Liver (tissue), 9 donors: Measurements from ENCODE around the gene CPSF4. TPM values are rescaled to one million over a fixed set of nuclear protein-coding genes. Genes with fewer than 3 reads are reported as not detected.
"Not testable (repeated sequence)": the region's sequence is repeated elsewhere in the genome, so short reads cannot be mapped to it uniquely, and the experiment has no call there.

Experiments
- DNase-seq: peaks from one replicate; pipeline ENCODE4 v3.0.0-alpha.2; 2017; ENCODE audit warnings: low spot score
- H3K27ac ChIP-seq, 2 donors: one replicate each; pipeline ENCODE4 v1.7.0; 2013; ENCODE audit warnings: inconsistent platforms in 2 of 2, low read length in 2 of 2, control low read depth in 1 of 2, low read depth in 1 of 2, mild to moderate bottlenecking in 1 of 2
- H3K27me3 ChIP-seq, 4 donors: one replicate each; pipeline versions ENCODE4 v1.6.1 to v1.7.0; 2013; ENCODE audit warnings: low read length in 3 of 4, inconsistent platforms in 1 of 4, mild to moderate bottlenecking in 1 of 4, moderate library complexity in 1 of 4; ENCODE audit not compliant: control insufficient read depth in 4 of 4, insufficient read depth in 4 of 4
- H3K36me3 ChIP-seq, 4 donors: one replicate each; pipeline versions ENCODE4 v1.6.1 to v1.7.0; 2013; ENCODE audit warnings: low read length in 3 of 4, mild to moderate bottlenecking in 3 of 4, low read depth in 1 of 4, moderate library complexity in 1 of 4; ENCODE audit not compliant: control insufficient read depth in 4 of 4, insufficient read depth in 3 of 4
- H3K4me1 ChIP-seq, 4 donors: one replicate each; pipeline versions ENCODE4 v1.6.1 to v1.7.0; 2013; ENCODE audit warnings: low read length in 3 of 4, mild to moderate bottlenecking in 3 of 4, moderate library complexity in 1 of 4; ENCODE audit not compliant: control insufficient read depth in 4 of 4, insufficient read depth in 4 of 4
- H3K4me3 ChIP-seq, 3 donors: one replicate each; pipeline versions ENCODE4 v1.6.1 to v1.7.0; 2013; ENCODE audit warnings: low read length in 3 of 3, control low read depth in 1 of 3, low read depth in 1 of 3, mild to moderate bottlenecking in 1 of 3
- H3K9ac ChIP-seq, 2 donors: one replicate each; pipeline ENCODE4 v1.7.0; 2013; ENCODE audit warnings: low read length in 2 of 2, mild to moderate bottlenecking in 2 of 2, moderate library complexity in 2 of 2, control low read depth in 1 of 2, low read depth in 1 of 2
- H3K9me3 ChIP-seq, 4 donors: one replicate each; pipeline versions ENCODE4 v1.6.1 to v1.7.0; 2013; ENCODE audit warnings: low read length in 3 of 4; ENCODE audit not compliant: control insufficient read depth in 4 of 4
- EGR1 ChIP-seq, 2 donors: IDR thresholded peaks; 2 replicates each; pipeline ENCODE4 v1.6.1; 2016 to 2018; ENCODE audit warnings: antibody characterized with exemption in 2 of 2, low read depth in 2 of 2
- FOXA2 ChIP-seq: IDR thresholded peaks from 2 replicates; pipeline ENCODE4 v1.6.1; 2016; ENCODE audit warnings: antibody characterized with exemption
- GABPA ChIP-seq, 2 donors: IDR thresholded peaks in 1 of 2; conservative IDR thresholded peaks in 1 of 2; 2 replicates each; pipeline ENCODE4 v1.6.1; 2016; ENCODE audit warnings: antibody characterized with exemption in 2 of 2, mild to moderate bottlenecking in 1 of 2, moderate library complexity in 1 of 2
- HNF4A ChIP-seq, 2 donors: conservative IDR thresholded peaks; 2 replicates each; pipeline ENCODE4 v1.6.1; 2016; ENCODE audit warnings: antibody characterized with exemption in 2 of 2, mild to moderate bottlenecking in 2 of 2
- HNF4G ChIP-seq: IDR thresholded peaks from 2 replicates; pipeline ENCODE4 v1.6.1; 2016; ENCODE audit warnings: antibody characterized with exemption
- JUND ChIP-seq, 2 donors: IDR thresholded peaks; 2 replicates each; pipeline ENCODE4 v1.6.1; 2016; ENCODE audit warnings: antibody characterized with exemption in 2 of 2
- RAD21 ChIP-seq, 2 donors: IDR thresholded peaks; 2 replicates each; pipeline ENCODE4 v1.6.1; 2016; ENCODE audit warnings: antibody characterized with exemption in 2 of 2, mild to moderate bottlenecking in 2 of 2
- RXRA ChIP-seq, 2 donors: IDR thresholded peaks; 2 replicates each; pipeline ENCODE4 v1.6.1; 2017 to 2018; ENCODE audit warnings: antibody characterized with exemption in 2 of 2, mild to moderate bottlenecking in 1 of 2
- TAF1 ChIP-seq: conservative IDR thresholded peaks from 2 replicates; pipeline ENCODE4 v1.6.1; 2016; ENCODE audit warnings: antibody characterized with exemption, mild to moderate bottlenecking
- WGBS: extraction: QIAGEN DNeasy Blood & Tissue Kit; methylation state at CpG from one replicate; pipeline ENCODE4 v1.1.7; 2013; 5-methylcytosine and 5-hydroxymethylcytosine counted together
- polyA plus RNA-seq, 2 donors: library from polyadenylated mRNA; stranded (reverse) in 1 of 2; unstranded in 1 of 2; fragments of 200-250 nt in 1 of 2; fragments of >200 nt in 1 of 2; fragmentation: Nextera tagmentation in 1 of 2; extraction: Ambion mirVana in 1 of 2; gene quantifications; one replicate each; pipeline versions ENCODE4 v1.2.1 to v1.2.3, GENCODE V29; 2013 to 2015
- total RNA-seq, 2 donors: library from RNA; depleted of rRNA; stranded (reverse); fragments of >200 nt; gene quantifications; one replicate each; pipeline ENCODE4 v1.2.3, GENCODE V29; 2014
- TF ChIP-seq, protein P1 (sequence below): IDR thresholded peaks from 2 replicates; pipeline ENCODE4 v1.6.1; 2016; ENCODE audit warnings: antibody characterized with exemption
- TF ChIP-seq, protein P2 (sequence below): fragments of 150-350 bp; IDR thresholded peaks from 2 replicates; pipeline ENCODE4 v1.5.1; 2017; ENCODE audit warnings: improper control_type of control experiment, low read depth, low read length; ENCODE audit not compliant: missing input control
- TF ChIP-seq, protein P3 (sequence below): IDR thresholded peaks from 2 replicates; pipeline ENCODE4 v1.6.1; 2016; ENCODE audit warnings: antibody characterized with exemption, mild to moderate bottlenecking
- TF ChIP-seq, protein P4 (sequence below): IDR thresholded peaks from 2 replicates; pipeline ENCODE4 v1.6.1; 2016; ENCODE audit warnings: antibody characterized with exemption
- donor health status: healthy.
- donor health status: healthy.
- donor health status: healthy.
- donor health status: healthy.
- donor health status: healthy.

The CPSF4 gene
- total and polyA plus RNA-seq, 4 donors = 7.1 to 15.3 (median 10.5) TPM

DNA sequence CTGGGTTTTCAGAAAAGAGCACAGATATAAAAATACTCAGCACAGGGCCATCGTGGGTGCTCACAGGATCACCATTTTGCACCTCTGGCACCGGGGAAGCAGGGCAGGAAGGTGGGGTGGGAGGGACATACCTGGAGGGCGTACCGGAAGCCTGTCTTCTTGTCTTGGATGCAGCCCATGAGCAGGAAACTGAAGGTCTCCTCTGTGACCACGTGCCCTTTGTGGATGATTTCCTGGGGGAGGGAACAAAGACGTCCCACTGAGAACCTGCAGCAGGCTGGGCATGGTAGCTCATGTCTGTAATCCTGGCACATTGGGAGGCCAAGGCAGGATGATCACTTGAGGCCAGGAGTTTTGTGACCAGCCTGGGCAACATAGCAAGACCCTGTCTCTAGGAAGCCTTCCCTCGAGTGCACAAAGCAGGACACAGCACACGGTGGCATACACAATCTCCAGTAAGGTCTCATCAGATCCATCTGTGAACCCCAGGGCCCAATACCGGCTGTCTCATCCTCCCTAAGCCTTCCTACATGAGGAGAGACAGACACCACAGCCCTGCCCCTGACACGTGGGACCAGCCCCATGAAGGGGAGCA, 9.7 kb upstream of the CPSF4 start:
- H3K27ac ChIP-seq = no peak overlapping the region
- no peaks in the 10 kb centered on the region for H3K27me3 ChIP-seq
- 94% methylated on average over 10 of the region's 10 CpGs for WGBS
- no peak for TF ChIP-seq HNF4G
- no peak for TF ChIP-seq RAD21 (IDR thresholded peaks at IDR 0.05)
- DNase-seq = no peak
- no peak overlapping the region for H3K9ac ChIP-seq
- H3K4me3 ChIP-seq = no peak overlapping the region
- no peaks in the 10 kb centered on the region for H3K9me3 ChIP-seq
- peaks cover 0 to 3% (median 0%) of the 10 kb centered on the region in 4 donors for H3K4me1 ChIP-seq
- peaks cover 5 to 46% (median 13%) of the 10 kb centered on the region in 4 donors for H3K36me3 ChIP-seq

DNA sequence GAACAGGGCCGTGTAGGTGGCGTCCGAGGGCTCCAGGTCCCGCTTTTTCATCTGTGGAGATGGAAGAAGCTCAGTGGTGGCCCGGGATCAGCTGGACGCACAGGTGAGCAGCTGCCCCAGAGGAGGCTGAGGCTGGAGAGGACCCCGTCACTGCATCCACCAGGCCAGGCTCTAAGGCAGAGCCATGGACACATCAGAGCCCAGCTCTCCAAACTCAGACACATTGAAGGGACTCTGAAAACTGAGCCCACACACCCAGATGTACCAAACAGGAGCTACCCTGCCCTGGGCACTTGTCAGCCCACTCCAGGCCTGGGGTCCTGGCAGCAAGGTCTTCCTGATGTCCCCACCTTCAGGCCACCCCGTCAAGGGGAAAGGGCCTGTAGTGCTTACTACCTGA, 9.0 kb upstream of the CPSF4 start:
- DNase-seq = no peak
- no peak overlapping the region for H3K27ac ChIP-seq
- no peaks in the 10 kb centered on the region for H3K27me3 ChIP-seq
- no peaks in the 10 kb centered on the region for H3K9me3 ChIP-seq
- WGBS = 97% methylated on average over 8 of the region's 8 CpGs
- no peak overlapping the region for H3K9ac ChIP-seq
- peaks cover 0 to 3% (median 0%) of the 10 kb centered on the region in 4 donors for H3K4me1 ChIP-seq
- peaks cover 5 to 46% (median 12%) of the 10 kb centered on the region in 4 donors for H3K36me3 ChIP-seq
- H3K4me3 ChIP-seq = no peak overlapping the region
- no peak for TF ChIP-seq JUND (IDR thresholded peaks at IDR 0.05)
- TF ChIP-seq, protein P1, sequence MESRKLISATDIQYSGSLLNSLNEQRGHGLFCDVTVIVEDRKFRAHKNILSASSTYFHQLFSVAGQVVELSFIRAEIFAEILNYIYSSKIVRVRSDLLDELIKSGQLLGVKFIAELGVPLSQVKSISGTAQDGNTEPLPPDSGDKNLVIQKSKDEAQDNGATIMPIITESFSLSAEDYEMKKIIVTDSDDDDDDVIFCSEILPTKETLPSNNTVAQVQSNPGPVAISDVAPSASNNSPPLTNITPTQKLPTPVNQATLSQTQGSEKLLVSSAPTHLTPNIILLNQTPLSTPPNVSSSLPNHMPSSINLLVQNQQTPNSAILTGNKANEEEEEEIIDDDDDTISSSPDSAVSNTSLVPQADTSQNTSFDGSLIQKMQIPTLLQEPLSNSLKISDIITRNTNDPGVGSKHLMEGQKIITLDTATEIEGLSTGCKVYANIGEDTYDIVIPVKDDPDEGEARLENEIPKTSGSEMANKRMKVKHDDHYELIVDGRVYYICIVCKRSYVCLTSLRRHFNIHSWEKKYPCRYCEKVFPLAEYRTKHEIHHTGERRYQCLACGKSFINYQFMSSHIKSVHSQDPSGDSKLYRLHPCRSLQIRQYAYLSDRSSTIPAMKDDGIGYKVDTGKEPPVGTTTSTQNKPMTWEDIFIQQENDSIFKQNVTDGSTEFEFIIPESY = no peak
- TF ChIP-seq GABPA (IDR thresholded peaks at IDR 0.05 in 1 of 2, conservative IDR thresholded peaks at IDR 0.05 in 1 of 2) = no peak
- TF ChIP-seq TAF1 = no peak
- TF ChIP-seq, protein P2, sequence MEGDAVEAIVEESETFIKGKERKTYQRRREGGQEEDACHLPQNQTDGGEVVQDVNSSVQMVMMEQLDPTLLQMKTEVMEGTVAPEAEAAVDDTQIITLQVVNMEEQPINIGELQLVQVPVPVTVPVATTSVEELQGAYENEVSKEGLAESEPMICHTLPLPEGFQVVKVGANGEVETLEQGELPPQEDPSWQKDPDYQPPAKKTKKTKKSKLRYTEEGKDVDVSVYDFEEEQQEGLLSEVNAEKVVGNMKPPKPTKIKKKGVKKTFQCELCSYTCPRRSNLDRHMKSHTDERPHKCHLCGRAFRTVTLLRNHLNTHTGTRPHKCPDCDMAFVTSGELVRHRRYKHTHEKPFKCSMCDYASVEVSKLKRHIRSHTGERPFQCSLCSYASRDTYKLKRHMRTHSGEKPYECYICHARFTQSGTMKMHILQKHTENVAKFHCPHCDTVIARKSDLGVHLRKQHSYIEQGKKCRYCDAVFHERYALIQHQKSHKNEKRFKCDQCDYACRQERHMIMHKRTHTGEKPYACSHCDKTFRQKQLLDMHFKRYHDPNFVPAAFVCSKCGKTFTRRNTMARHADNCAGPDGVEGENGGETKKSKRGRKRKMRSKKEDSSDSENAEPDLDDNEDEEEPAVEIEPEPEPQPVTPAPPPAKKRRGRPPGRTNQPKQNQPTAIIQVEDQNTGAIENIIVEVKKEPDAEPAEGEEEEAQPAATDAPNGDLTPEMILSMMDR = no peak
- no peak for TF ChIP-seq FOXA2
- no peak for TF ChIP-seq RXRA (IDR thresholded peaks at IDR 0.05)
- TF ChIP-seq, protein P3, sequence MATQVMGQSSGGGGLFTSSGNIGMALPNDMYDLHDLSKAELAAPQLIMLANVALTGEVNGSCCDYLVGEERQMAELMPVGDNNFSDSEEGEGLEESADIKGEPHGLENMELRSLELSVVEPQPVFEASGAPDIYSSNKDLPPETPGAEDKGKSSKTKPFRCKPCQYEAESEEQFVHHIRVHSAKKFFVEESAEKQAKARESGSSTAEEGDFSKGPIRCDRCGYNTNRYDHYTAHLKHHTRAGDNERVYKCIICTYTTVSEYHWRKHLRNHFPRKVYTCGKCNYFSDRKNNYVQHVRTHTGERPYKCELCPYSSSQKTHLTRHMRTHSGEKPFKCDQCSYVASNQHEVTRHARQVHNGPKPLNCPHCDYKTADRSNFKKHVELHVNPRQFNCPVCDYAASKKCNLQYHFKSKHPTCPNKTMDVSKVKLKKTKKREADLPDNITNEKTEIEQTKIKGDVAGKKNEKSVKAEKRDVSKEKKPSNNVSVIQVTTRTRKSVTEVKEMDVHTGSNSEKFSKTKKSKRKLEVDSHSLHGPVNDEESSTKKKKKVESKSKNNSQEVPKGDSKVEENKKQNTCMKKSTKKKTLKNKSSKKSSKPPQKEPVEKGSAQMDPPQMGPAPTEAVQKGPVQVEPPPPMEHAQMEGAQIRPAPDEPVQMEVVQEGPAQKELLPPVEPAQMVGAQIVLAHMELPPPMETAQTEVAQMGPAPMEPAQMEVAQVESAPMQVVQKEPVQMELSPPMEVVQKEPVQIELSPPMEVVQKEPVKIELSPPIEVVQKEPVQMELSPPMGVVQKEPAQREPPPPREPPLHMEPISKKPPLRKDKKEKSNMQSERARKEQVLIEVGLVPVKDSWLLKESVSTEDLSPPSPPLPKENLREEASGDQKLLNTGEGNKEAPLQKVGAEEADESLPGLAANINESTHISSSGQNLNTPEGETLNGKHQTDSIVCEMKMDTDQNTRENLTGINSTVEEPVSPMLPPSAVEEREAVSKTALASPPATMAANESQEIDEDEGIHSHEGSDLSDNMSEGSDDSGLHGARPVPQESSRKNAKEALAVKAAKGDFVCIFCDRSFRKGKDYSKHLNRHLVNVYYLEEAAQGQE = no peak
- no peak for TF ChIP-seq EGR1 (IDR thresholded peaks at IDR 0.05; ENCODE audit: low read depth in 2 of 2)
- TF ChIP-seq HNF4A (conservative IDR thresholded peaks at IDR 0.05) = no peak
- no peak for TF ChIP-seq HNF4G
- TF ChIP-seq, protein P4, sequence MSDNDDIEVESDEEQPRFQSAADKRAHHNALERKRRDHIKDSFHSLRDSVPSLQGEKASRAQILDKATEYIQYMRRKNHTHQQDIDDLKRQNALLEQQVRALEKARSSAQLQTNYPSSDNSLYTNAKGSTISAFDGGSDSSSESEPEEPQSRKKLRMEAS = no peak
- no peak for TF ChIP-seq RAD21 (IDR thresholded peaks at IDR 0.05)

DNA sequence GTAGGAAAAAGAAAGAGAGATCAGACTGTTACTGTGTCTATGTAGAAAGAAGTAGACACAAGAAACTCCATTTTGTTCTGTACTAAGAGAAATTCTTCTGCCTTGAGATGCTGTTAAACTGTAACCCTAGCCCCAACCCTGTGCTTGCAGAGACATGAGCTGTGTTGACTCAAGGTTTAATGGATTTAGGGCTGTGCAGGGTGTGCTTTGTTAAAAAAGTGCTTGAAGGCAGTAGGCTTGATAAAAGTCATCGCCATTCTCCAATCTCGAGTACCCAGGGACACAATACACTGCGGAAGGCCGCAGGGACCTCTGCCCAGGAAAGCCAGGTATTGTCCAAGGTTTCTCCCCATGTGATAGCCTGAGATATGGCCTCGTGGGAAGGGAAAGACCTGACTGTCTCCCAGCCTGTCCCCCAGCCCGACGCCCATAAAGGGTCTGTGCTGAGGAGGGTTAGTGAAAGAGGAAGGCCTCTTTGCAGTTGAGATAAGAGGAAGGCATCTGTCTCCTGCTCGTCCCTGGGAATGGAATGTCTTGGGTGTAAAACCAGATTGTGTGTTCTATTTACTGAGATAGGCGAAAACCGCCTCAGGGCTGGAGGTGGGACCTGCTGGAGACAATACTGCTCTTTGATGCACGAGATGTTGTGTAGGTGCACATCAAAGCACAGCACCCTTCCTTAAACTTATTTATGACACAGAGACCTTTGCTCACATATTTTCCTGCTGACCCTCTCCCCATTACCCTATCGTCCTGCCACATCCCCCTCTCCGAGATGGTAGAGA, 6.8 kb upstream of the CPSF4 start:
- WGBS = 86% methylated on average over 13 of the region's 13 CpGs
- not testable (repeated sequence) for H3K9me3 ChIP-seq, H3K4me3 ChIP-seq, H3K27ac ChIP-seq, H3K4me1 ChIP-seq, DNase-seq, H3K9ac ChIP-seq, H3K27me3 ChIP-seq
- H3K36me3 ChIP-seq = peaks cover 5 to 41% (median 12%) of the 10 kb centered on the region in 4 donors
